PC-9 (cell line): ENCODE data around the gene SHISA9. TPM values are rescaled to one million over a fixed set of nuclear protein-coding genes. Genes with fewer than 3 reads are reported as not detected.

Experiments used
- BruUV-seq: library from RNA; stranded (reverse); fragments of 400-500 nt; replicated peaks from 2 replicates; lab custom pipeline; 2021; lab: Mats Ljungman, UMichigan
- CTCF ChIA-PET: fragments of 300-600 bp; sonication (Branson Sonifier 250); formaldehyde crosslinking; loops from one replicate; lab custom pipeline; 2022; ENCODE audit warnings: antibody characterized with exemption; lab: Charles Lee
- POLR2A ChIA-PET: fragments of 300-600 bp; sonication (Branson Sonifier 250); formaldehyde crosslinking; loops from one replicate; lab custom pipeline; 2022; ENCODE audit warnings: antibody characterized with exemption; ENCODE audit not compliant: unreplicated experiment; lab: Charles Lee
- DNase-seq, 2 experiments: peaks; one replicate each; pipeline versions ENCODE4 v3.0.0 to v3.0.0-alpha.2; 2015 to 2022; ENCODE audit warnings: mixed read lengths in 1 of 2
- H2AFZ ChIP-seq: fragments of 200-600 bp; sonication (generic); 2 replicates; pipeline ENCODE4 v1.8.1; 2017; ENCODE audit warnings: antibody characterized with exemption
- H3F3A ChIP-seq: fragments of 200-600 bp; sonication (generic); 2 replicates; pipeline ENCODE4 v1.8.1; 2017; ENCODE audit warnings: antibody characterized with exemption, mild to moderate bottlenecking, low read depth; ENCODE audit not compliant: insufficient read depth
- H3K27ac ChIP-seq: fragments of 200-600 bp; sonication (generic); 2 replicates; pipeline ENCODE4 v1.6.1; 2016; ENCODE audit warnings: mixed run types
- H3K27me3 ChIP-seq: fragments of 200-600 bp; sonication (generic); 2 replicates; pipeline ENCODE4 v1.6.1; 2016; ENCODE audit warnings: low read depth, mixed run types; ENCODE audit not compliant: insufficient read depth
- H3K36me3 ChIP-seq: fragments of 200-600 bp; sonication (generic); 2 replicates; pipeline ENCODE4 v1.6.1; 2016; ENCODE audit warnings: low read depth, mixed run types
- H3K4me1 ChIP-seq: fragments of 200-600 bp; sonication (generic); replicated peaks from 2 replicates; pipeline ENCODE4 v1.6.1; 2016; ENCODE audit warnings: mixed run types; ENCODE audit not compliant: insufficient read depth
- H3K4me2 ChIP-seq: fragments of 200-600 bp; sonication (generic); 2 replicates; pipeline ENCODE4 v1.6.1; 2017; ENCODE audit warnings: mixed run types
- H3K4me3 ChIP-seq: fragments of 200-600 bp; sonication (generic); 2 replicates; pipeline ENCODE4 v1.6.1; 2016; ENCODE audit warnings: mixed run types
- H3K79me2 ChIP-seq: fragments of 200-600 bp; sonication (generic); 2 replicates; pipeline ENCODE4 v1.6.1; 2017; ENCODE audit warnings: low read depth, mixed run types
- H3K9me2 ChIP-seq: fragments of 200-600 bp; sonication (generic); 2 replicates; pipeline ENCODE4 v1.8.1; 2017; ENCODE audit warnings: mild to moderate bottlenecking; ENCODE audit not compliant: insufficient read depth
- H3K9me3 ChIP-seq: fragments of 200-600 bp; sonication (generic); 2 replicates; pipeline ENCODE4 v1.8.1; 2016; ENCODE audit warnings: low read depth; ENCODE audit not compliant: insufficient read depth
- H4K20me1 ChIP-seq: fragments of 200-600 bp; sonication (generic); 2 replicates; pipeline ENCODE4 v1.8.1; 2017; ENCODE audit not compliant: insufficient read depth
- CTCF ChIP-seq: fragments of 200-600 bp; sonication (generic); conservative IDR thresholded peaks from 2 replicates; pipeline ENCODE4 v1.6.1; 2017; ENCODE audit warnings: mixed run types, antibody characterized with exemption, mild to moderate bottlenecking, moderate library complexity
- EZH2 ChIP-seq: fragments of 200-600 bp; sonication (generic); IDR thresholded peaks from 2 replicates; pipeline ENCODE4 v1.8.0; 2017; ENCODE audit warnings: antibody characterized with exemption, low read depth
- intact Hi-C: fragments of 100-400 bp; cut with micrococcal nuclease; formaldehyde crosslinking; loops from one replicate; pipeline ENCODE4 v1.10.0; 2022; ENCODE audit not compliant: unreplicated experiment
- total RNA-seq: library from RNA; stranded (reverse); gene quantifications from 2 replicates; pipeline ENCODE4 v1.2.3, GENCODE V29; 2021

SHISA9 gene
- total RNA-seq, 1 experiment from 2014 or later, result 80.5 TPM

DNA sequence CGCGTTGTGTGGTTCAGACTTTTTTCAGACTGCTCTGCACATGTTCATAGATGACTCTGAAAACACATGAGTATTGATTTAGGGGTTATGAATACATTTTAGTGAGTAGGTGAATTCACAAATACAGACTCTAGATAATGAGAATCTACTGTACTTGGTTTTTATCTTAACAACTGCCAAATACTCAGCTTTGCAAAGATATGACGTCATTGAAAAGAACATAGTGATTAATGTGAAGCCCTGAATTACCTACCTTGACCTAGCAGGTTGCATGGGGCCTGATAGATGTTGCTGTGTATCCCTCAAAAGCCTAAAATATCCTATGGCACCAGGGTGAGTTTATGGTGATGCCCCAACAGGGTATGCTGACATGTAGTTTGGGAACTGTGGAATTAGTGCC lies 98.0 kb downstream of the SHISA9 start:
- Histone ChIP-seq H3K9me3 (no peaks in the 10 kb centered on the region), H3K27ac (no peak overlapping the region), H3K36me3 (peaks cover 7% of the 10 kb centered on the region; the same call in 1 of the 2 replicates), H3K4me3 (no peak overlapping the region), H2AFZ (no peak overlapping the region), H3K27me3 (no peaks in the 10 kb centered on the region), H3K79me2 (peaks cover 86% of the 10 kb centered on the region), H4K20me1 (peaks cover 90% of the 10 kb centered on the region), H3F3A (peaks cover 8% of the 10 kb centered on the region; the same call in 1 of the 2 replicates), H3K4me2 (no peak overlapping the region), H3K4me1 (no peaks in the 10 kb centered on the region), H3K9me2 (no peaks in the 10 kb centered on the region)
- intact Hi-C loops, result no loop called here
- BruUV-seq, result no TSS peak
- CTCF ChIA-PET, result no interaction called here
- POLR2A ChIA-PET, result no interaction called here
- no peak for TF ChIP-seq CTCF
- no peak for TF ChIP-seq EZH2
- no peak for DNase-seq

GRCh38 chr16:13005721-13006247 lies 104.4 kb downstream of the SHISA9 start:
- no peak overlapping the region for H3K4me2 ChIP-seq
- no peaks in the 10 kb centered on the region for H3K9me2 ChIP-seq
- no peaks in the 10 kb centered on the region for H3K4me1 ChIP-seq
- H3K36me3 ChIP-seq, result no peaks in the 10 kb centered on the region
- H3K27ac ChIP-seq, result no peak overlapping the region
- H3K79me2 ChIP-seq, result peaks cover 73% of the 10 kb centered on the region
- no peak for DNase-seq
- CTCF ChIA-PET, result no interaction called here
- no peaks in the 10 kb centered on the region for H3K9me3 ChIP-seq
- no peaks in the 10 kb centered on the region for H3K27me3 ChIP-seq
- peaks cover 86% of the 10 kb centered on the region for H4K20me1 ChIP-seq
- H3F3A ChIP-seq, result peaks cover 8% of the 10 kb centered on the region; the same call in 1 of the 2 replicates
- no peak for TF ChIP-seq CTCF
- TF ChIP-seq EZH2, result no peak
- no peak overlapping the region for H2AFZ ChIP-seq
- BruUV-seq, result no TSS peak
- intact Hi-C loops, result no loop called here
- no peak overlapping the region for H3K4me3 ChIP-seq
- POLR2A ChIA-PET, result no interaction called here

DNA sequence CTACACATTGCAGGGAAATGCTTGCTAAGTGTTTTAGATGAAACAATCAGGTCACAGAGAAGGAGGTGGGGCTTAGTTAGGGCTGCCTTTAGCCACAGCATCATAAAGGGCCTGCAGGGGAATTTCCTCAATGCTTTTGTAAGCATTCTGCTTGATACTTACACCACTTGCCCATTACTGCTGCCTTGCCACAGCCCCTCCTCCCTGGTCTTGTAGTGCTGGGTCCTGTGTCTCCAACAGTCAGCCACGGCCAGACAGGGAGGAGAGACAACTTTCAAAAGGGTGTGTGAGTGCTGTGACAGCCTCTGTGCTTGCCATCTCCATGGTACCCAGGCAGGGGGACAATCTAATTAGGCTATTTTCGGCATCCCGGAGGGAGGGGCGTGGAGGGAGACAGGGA lies 111.2 kb downstream of the SHISA9 start:
- intact Hi-C loops, result no loop called here
- Histone ChIP-seq H3F3A (peaks cover 8% of the 10 kb centered on the region; the same call in 1 of the 2 replicates), H3K27me3 (no peaks in the 10 kb centered on the region), H3K4me2 (no peak overlapping the region), H3K4me1 (no peaks in the 10 kb centered on the region), H3K4me3 (no peak overlapping the region), H3K27ac (no peak overlapping the region), H2AFZ (no peak overlapping the region), H3K9me2 (no peaks in the 10 kb centered on the region), H3K9me3 (no peaks in the 10 kb centered on the region), H3K36me3 (no peaks in the 10 kb centered on the region), H4K20me1 (peaks cover 84% of the 10 kb centered on the region), H3K79me2 (peaks cover 51% of the 10 kb centered on the region)
- TF ChIP-seq CTCF (no peak), EZH2 (no peak)
- no TSS peak for BruUV-seq
- POLR2A ChIA-PET, result no interaction called here
- CTCF ChIA-PET, result no interaction called here
- DNase-seq, result no peak
